GM18508 (cell line): ENCODE measurements around the gene SCN9A.

Experiments
- ATAC-seq: cut with Tn5 transposase; IDR thresholded peaks from one replicate; pipeline ENCODE4 v1.9.1; 2021; ENCODE audit warnings: moderate number of reproducible peaks; ENCODE audit not compliant: insufficient read depth, unreplicated experiment

The SCN9A gene

GRCh38 chr2:166197446-166197845 lies 178.3 kb downstream of the SCN9A start:
- ATAC-seq: no peak

GRCh38 chr2:166193407-166193806 lies 182.3 kb downstream of the SCN9A start:
- ATAC-seq: no peak

GRCh38 chr2:166188084-166188483 lies 187.7 kb downstream of the SCN9A start:
- ATAC-seq: no peak

GRCh38 chr2:166184789-166185188 lies 191.0 kb downstream of the SCN9A start:
- no peak for ATAC-seq

GRCh38 chr2:166181813-166182154 lies 194.0 kb downstream of the SCN9A start:
- ATAC-seq: no peak

GRCh38 chr2:166180951-166181812 lies 194.6 kb downstream of the SCN9A start:
- ATAC-seq: peak; percentile 86

GRCh38 chr2:166179201-166179600 lies 196.5 kb downstream of the SCN9A start:
- no peak for ATAC-seq

GRCh38 chr2:166173263-166173662 lies 202.5 kb downstream of the SCN9A start:
- no peak for ATAC-seq

GRCh38 chr2:166171216-166171615 lies 204.5 kb downstream of the SCN9A start:
- ATAC-seq: no peak

GRCh38 chr2:166170356-166170755 lies 205.4 kb downstream of the SCN9A start:
- peak; percentile 49 for ATAC-seq

- no peak for ATAC-seq
Observed at GRCh38 chr2:166167449-166167848, 208.3 kb downstream of the SCN9A start.

- no peak for ATAC-seq
Observed at GRCh38 chr2:166163775-166164174, 212.0 kb downstream of the SCN9A start.

- ATAC-seq: no peak
Observed at GRCh38 chr2:166158546-166158945, 217.2 kb downstream of the SCN9A start.

- no peak for ATAC-seq
Observed at GRCh38 chr2:166157578-166157977, 218.2 kb downstream of the SCN9A start.

- no peak for ATAC-seq
Observed at GRCh38 chr2:166156985-166157490, 218.7 kb downstream of the SCN9A start.

- no peak for ATAC-seq
Observed at GRCh38 chr2:166155589-166155988, 220.2 kb downstream of the SCN9A start.

- ATAC-seq: no peak
Observed at GRCh38 chr2:166154685-166155338, 220.9 kb downstream of the SCN9A start.

- no peak for ATAC-seq
Observed at GRCh38 chr2:166152064-166152463, 223.7 kb downstream of the SCN9A start.

GRCh38 chr2:166148500-166149400 lies 227.0 kb downstream of the SCN9A start:
- no peak for ATAC-seq

GRCh38 chr2:166147883-166148282 lies 227.9 kb downstream of the SCN9A start:
- ATAC-seq: no peak
